Fibroblast of skin of scalp (primary cell): ENCODE results near the gene NFIA.
A peak's percentile ranks its signal among the peaks of the same experiment; 100 is the strongest.

Experiments
- DNase-seq: peaks from one replicate; pipeline ENCODE4 v3.0.0-alpha.2; 2013

NFIA gene

DNA sequence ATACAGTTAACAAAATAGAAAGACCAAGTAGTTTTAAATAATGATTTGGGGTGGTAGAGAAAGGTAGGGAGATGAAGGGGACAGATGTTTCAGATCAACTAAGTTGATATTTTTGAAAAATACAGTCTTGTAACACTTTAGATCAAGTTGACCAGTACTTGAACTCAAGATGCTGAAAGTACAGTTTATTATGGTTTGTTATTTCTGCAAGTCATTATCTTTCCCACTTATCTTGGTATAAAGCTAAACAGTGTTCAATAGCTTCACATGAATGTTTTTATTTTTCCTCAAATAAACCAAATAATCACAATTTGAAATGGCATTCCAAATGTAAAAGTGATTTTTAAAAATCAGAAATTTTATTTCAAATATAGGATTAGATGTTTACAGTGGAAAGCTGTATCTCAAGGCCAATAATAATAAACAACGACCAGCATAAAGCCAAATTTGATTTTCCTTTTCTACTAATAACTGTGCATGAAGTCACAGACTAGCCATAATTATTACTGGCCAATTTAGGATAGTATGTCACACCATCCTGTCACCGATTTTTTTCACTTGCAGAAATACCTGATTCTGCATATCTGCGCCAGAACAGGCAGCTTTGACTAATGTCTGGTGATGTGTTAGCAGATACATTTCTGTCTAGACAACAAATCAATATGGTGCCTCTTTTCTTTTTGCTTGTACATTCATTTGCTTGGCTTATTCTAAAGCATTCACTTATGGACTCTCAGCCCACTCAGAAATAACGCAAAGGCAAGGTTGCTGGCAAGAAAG lies 322.4 kb downstream of the NFIA start:
- DNase-seq: no peak

DNA sequence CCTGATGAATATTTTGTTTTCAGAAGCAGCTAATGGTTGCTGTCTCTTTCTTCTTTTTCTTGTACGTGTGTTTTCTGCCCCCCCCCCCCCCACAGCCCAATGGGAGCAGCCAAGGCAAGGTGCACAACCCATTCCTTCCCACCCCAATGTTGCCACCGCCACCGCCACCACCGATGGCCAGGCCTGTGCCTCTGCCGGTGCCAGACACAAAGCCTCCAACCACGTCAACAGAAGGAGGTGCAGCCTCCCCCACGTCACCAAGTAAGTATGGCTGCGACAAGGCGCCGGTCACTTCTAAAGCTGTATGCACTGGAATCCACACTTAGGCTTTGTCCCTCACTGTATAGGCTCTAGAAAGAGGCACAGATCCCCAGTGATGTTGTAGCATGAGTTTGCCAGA lies 324.1 kb downstream of the NFIA start:
- DNase-seq: no peak

DNA sequence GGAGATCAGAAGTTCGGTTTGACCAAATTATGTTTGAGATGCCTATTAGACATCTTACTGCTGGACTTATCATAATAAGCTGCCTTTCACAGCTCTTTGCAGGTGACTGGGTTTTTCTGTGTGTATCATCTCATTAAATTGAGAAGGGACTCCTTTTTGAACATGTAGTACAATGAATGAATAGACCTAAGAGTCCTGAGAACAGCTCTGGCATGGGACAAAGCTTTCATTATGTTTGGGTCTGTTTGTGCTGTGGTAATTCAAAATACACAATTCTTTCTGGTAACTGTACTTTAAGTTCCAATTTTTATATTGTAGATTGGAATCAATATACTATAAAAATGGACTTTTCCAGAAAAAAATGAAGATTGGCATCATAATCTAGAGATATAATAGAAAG lies 330.2 kb downstream of the NFIA start:
- no peak for DNase-seq

DNA sequence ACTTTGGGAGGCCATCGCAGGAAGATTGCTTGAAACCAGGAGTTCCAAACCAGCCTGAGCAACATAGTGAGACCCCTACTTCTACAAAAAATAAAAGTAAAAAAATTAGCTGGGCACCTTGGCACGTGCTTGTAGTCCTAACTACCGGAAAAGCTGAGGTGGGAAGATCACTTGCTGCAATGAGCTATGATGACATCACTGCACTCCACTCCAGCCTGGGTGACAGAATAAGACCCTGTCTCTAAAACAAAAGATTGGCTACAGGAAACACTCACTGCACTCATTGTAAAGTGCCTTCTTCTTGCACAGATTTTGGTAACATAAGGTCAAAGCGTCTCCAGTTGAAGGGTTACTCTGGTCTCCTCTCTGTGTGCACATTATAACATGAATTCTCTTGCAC lies 336.8 kb downstream of the NFIA start:
- no peak for DNase-seq

DNA sequence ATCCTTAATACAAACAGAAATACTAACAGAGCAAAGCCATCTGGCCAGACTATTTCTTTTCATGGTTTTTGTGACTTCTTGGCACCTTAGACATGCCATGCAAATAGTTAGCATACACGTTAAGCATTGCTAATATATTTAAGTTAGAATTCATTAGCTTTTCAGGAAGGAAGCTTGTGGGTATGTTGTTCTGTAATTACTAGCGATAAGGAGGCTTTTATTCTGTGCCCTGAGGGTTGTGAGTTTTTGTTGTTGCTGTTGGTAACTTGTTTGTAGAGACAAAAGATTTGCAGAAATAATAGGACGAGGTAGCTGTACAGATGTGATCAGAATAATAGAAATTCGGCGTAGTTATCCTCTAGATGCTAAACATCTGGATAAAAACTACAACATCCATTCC lies 337.3 kb downstream of the NFIA start:
- no peak for DNase-seq

DNA sequence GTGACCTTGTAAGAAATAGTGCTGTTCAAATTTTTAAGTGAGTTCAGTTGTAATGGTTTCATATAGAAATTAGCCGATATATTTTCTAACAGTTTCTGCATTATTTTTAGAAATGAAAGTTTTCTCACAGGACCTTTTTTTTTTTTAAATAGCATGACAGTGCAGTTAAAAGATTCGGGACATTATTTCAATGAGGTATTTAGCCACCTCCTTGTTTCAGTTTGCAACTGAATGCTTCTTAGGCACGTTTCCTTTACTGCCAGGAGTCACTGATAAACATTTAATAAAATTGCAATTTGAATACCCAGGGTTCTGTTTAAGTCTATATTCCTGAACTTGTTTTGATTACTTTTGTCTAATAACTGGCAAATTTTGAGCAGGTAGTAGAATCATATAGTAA lies 337.9 kb downstream of the NFIA start:
- no peak for DNase-seq

DNA sequence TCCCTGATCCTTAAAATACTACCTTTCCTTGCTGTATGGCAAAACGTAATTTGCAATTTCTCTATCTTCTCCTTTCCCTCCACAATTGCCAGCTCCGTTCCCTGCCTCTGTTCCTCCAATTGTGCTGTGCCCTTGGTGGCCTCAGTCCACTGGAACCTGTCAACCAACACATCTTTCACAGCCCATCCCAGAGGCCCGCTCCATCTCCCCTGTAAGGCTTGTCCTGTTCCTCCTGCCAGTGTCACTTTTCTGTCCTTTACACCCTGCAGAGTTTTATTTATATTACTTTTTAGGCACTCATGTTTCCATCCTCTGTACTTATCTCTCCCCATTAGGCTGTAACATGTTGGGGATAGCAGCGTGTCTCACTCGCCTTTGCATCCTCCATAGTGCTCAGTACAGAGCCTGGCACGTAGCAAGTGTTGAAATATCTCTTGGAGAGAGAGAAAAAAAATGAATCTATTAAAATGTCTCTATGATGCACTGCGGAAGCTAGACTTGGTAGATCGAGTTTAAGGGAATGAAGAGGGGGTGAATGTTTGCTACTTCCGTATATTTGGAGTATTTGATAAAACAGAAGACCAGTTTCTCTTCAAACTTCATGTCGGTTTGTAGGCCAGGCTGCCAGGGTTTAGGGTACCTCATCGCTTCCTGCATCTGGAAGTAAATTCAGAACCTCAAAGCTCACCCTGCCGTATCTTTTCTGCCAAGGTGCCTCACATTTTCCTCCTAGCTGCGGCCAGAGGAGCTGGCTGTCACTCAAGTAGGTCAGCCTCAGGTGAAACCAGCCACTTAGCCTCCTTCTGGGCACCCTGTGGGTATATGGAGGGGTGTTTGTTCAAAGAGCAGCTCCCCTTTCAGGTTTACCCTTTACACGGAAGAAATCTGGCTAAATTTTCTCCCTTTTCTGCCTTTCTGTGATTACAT lies 338.8 kb downstream of the NFIA start:
- no peak for DNase-seq

- DNase-seq: no peak
These were observed 341.3 kb downstream of the NFIA start for GRCh38 chr1:61423643-61424042.

DNA sequence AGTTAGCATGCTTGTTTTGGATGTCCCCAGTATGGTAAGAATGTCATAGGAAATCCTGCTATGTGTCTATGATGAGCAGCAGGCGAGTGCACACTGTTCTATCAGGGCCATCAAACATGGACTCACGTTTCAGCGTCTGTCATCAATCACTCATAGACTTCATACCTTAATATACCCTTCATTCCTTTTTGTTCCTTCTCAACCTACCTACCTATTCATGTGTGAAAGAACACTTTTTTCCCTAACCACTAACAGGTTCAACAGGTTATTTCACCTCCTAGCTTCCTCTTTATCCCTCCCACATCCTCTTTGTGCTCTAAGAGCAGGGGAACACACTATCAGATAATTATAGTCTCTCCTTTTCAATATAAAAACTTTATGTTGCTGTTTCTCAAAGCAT lies 342.0 kb downstream of the NFIA start:
- no peak for DNase-seq

- no peak for DNase-seq
These were observed 342.7 kb downstream of the NFIA start for GRCh38 chr1:61425040-61425439.

- no peak for DNase-seq
These were observed 343.9 kb downstream of the NFIA start for GRCh38 chr1:61426254-61426653.

DNA sequence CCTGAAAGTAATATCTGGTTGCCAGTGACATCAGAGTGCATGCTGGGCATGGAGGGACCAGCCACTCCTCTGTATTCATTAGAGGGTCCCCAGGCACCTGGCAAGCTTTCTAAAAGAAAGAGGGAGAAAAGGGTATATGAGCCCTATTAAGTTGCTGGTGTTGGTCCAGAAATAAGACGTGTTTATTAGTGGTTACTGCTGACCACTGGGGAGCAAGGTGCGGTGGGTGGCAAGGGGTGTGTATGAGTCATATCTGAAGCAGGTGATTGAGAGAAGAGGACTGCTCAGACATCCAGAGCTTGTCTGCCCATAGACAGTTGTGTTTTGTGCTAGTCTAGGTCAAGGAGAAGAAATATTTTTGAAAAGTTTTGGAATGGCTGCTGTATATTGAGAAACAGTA lies 344.5 kb downstream of the NFIA start:
- no peak for DNase-seq

DNA sequence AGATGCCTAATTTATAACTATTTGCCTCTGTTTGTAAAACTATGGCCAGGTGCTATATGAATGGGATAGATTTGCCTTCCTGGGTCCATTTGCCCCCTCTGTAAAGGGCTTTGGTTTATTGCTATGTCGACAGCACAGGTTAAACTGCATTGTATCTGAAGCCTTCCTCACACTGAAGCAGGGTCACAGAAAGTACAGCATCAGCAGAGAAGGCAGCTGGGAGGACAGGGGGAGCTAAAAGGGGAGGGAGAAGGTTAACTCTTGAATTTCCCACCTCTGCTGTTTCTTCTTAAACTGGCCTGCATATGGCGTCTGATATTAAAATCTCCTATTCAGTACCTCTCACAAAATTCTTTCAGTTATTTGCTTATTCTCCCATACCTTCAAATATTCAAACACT lies 345.1 kb downstream of the NFIA start:
- DNase-seq: no peak

- peak; percentile 58 for DNase-seq
These were observed 345.8 kb downstream of the NFIA start for GRCh38 chr1:61428146-61428545.

GRCh38 chr1:61432616-61433388 lies 350.4 kb downstream of the NFIA start:
- no peak for DNase-seq

DNA sequence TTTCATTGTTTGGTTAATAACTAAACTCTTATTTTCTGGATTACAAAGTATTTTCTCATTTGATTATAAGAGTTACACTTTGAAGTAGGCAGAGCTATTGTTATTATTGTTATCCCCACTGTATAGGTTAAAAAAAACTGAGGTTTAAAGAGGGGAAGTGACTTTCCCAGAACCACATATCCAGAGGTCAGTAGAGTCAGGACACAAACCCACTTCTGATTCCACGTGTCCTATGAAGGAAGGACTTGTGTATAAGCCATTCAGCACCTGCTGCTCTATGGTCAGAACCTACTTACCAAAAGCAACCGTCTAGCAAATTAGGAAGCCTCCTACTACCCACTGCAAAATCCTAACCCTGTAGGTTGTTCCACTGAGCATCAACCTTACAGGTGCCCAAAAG lies 351.3 kb downstream of the NFIA start:
- no peak for DNase-seq

DNA sequence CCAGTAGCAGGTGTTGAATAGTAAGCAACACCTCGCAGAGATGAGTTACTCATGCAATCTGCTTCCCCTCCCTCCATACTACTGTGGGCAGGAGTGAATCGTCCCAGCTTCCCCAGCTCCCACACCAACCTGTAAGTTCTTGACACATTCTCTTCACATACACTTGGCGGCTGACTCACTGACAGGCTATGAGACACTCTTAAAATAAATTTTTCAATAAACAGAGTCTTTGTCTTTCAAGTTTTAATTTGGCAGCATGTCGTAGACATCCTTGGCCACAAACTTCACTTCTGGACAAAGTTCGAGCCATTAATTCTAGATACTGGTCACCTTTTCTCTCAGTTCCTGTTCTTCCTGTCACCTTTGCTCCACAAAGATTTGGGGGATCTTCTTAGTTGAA lies 351.9 kb downstream of the NFIA start:
- no peak for DNase-seq

DNA sequence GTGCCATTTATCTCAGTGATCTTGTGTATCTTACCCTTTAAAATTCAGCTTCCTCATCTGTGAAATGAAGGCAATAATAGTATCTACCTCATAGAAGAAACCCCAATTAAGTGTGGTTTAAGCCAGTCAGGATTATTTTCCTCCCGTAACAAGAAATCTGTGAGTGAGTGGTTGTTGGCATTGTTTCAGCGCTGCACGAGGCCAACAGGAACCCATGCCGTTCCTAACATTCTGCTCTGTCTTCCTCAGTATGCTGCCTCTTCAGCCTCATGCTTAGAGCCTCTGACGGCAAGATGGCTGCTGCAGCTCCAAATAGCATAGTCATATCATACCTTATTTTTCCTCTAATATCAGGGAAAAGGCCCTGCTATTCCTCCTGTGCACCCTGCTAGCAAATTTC lies 352.9 kb downstream of the NFIA start:
- no peak for DNase-seq

DNA sequence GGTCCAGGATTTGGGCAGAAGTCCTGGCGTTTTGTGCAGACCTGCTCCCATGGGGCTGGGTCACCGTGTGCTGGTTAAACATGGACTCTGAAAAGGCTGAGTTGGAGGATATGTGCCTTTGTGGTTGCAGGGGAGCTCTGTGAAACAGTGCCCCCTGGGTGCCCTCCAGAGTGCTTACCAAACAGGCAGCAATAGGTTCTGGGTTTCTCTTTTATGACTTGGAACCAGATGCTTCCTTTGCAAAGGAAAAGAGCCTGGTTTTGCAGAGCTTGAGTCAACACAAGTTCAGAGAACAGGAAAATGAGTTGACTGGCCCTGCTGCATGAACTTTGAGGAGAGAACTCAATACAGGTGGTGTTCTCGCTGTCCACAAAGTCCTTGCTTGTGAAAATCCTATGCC lies 353.7 kb downstream of the NFIA start:
- no peak for DNase-seq

GRCh38 chr1:61436491-61437120 lies 354.2 kb downstream of the NFIA start:
- DNase-seq: no peak

GRCh38 chr1:61439234-61439633 lies 356.9 kb downstream of the NFIA start:
- no peak for DNase-seq

DNA sequence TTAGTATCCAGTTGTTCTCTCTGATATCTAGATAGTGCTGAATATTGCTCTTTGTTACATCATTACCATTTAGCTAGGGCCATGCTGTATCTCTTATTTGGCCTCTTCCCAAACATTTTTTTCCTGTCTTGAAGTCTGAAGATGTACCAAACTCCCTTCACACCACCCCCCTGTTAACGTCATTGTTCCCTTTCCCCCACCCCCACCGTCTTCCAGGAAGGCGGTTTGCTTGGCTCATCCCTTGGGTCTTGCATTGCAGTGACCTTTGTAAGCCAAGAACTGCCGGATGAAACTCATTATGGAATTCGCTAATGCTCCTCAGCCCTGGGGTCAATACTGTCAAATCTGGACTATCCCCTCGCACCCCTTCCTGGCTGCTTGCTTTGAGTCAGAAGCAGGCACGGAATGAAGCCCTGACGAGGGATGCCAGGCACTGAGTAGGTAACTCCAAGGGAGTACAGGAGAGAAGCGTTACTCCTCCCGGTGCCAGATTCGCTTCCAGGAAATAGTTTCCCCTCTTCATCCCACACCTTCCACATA lies 359.4 kb downstream of the NFIA start:
- peak; percentile 60 for DNase-seq
